Airway epithelial cell (primary cell): ENCODE results near the gene STAG2. TPM values are rescaled to one million over a fixed set of nuclear protein-coding genes. Genes with fewer than 3 reads are reported as not detected.

Source experiments
- total RNA-seq: library from RNA; depleted of rRNA; stranded (reverse); fragments of >200 nt; gene quantifications from 2 replicates; pipeline ENCODE4 v1.2.3, GENCODE V29; 2015

Gene STAG2
- 32.2 and 46.6 TPM in 2 replicates for total RNA-seq

DNA sequence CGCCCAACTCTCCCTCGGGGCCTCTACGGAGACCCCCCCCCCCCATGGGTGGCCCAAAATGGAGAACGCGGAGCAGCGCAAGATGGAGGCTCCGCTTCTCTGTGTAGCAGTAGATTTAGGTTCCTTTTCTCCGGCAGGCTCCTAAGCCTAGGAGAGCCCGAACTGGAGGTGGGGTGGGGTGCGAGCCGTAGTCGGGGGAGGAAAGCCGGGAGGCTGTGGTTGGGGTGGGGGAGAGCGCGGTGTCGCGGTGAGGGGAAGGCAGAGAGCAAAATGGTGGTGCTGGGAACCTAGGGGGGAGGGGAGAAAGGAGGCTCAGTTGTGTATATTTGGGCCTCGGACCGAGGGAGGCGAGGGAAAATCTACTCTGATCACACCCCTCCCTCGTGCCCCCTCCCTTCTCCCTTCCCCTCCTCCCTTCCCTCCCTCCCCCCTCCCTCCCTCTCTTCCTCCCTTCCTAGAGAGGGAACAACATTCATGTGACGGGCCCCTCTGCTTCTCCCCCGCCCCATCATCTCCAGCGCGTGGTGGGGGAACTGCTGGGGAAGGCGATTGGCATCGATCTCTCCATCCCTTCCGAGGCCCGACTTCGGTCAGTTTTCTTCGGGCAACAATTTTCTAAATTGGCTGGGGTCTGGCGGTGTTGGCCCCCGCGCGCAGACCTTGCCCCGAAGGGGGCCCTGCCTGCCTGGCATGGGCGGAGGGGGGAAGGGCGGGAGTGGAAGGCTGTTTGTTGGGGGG lies at the start of gene STAG2:
Gene STAG2 (plus strand): TSS at position 439 of the 738 bp plus-strand sequence. CDS start 60,922 bp downstream, outside the sequence.

Other genes with a start within 250 kb of the STAG2 start
- 34.1 and 35.3 TPM in 2 replicates for gene THOC2, start 228.7 kb upstream of the STAG2 start, total RNA-seq
- 15.3 and 23.3 TPM in 2 replicates for gene XIAP, start 101.7 kb upstream of the STAG2 start, total RNA-seq